GM23338 (cell line): ENCODE data around the gene RTKN2.

Source experiments
- CREB1 ChIP-seq: fragments of 250-450 bp; sonication (Bioruptor Pico); IDR thresholded peaks from 2 replicates; pipeline ENCODE4 v1.5.0; 2020; ENCODE audit warnings: low read depth, mild to moderate bottlenecking, moderate library complexity
- EZH2 ChIP-seq: fragments of 200-600 bp; sonication (generic); IDR thresholded peaks from one replicate; pipeline ENCODE4 v1.8.0; 2017; ENCODE audit warnings: antibody characterized with exemption, mild to moderate bottlenecking, low read depth; ENCODE audit not compliant: unreplicated experiment
- EZH2phosphoT487 ChIP-seq: fragments of 200-600 bp; sonication (generic); IDR thresholded peaks from one replicate; pipeline ENCODE4 v1.8.1; 2018; ENCODE audit warnings: antibody characterized with exemption; ENCODE audit not compliant: unreplicated experiment
- JUNB ChIP-seq: IDR thresholded peaks from one replicate; pipeline ENCODE4 v1.6.1; 2016; ENCODE audit warnings: antibody characterized with exemption; ENCODE audit not compliant: unreplicated experiment
- NANOG ChIP-seq: IDR thresholded peaks from 2 replicates; pipeline ENCODE4 v1.6.1; 2016; ENCODE audit warnings: antibody characterized with exemption, borderline replicate concordance
- POLR2AphosphoS5 ChIP-seq: IDR thresholded peaks from 2 replicates; pipeline ENCODE4 v1.6.1; 2016; ENCODE audit warnings: antibody characterized with exemption, low read depth
- REST ChIP-seq: IDR thresholded peaks from one replicate; pipeline ENCODE4 v1.6.1; 2018; ENCODE audit warnings: antibody characterized with exemption; ENCODE audit not compliant: unreplicated experiment
- STAT1 ChIP-seq: IDR thresholded peaks from one replicate; pipeline ENCODE4 v1.6.1; 2016; ENCODE audit warnings: antibody characterized with exemption; ENCODE audit not compliant: unreplicated experiment
- ZNF114 ChIP-seq: fragments of 250-450 bp; sonication (Bioruptor Pico); IDR thresholded peaks from 2 replicates; pipeline ENCODE4 v1.5.0; 2020; ENCODE audit warnings: mild to moderate bottlenecking, moderate library complexity
- ZNF331 ChIP-seq: fragments of 250-450 bp; sonication (Bioruptor Pico); IDR thresholded peaks from 2 replicates; pipeline ENCODE4 v1.5.0; 2020; ENCODE audit warnings: low read depth, mild to moderate bottlenecking, moderate library complexity
- TF ChIP-seq, protein P1 (sequence below), 2 experiments: fragments of 200-600 bp in 1 of 2; sonication (generic) in 1 of 2; conservative IDR thresholded peaks; 2 replicates each; pipeline versions ENCODE4 v1.5.1 to v1.6.1; 2016 to 2017; ENCODE audit warnings: antibody characterized with exemption in 2 of 2, low read depth in 2 of 2, mild to moderate bottlenecking in 2 of 2, moderate library complexity in 1 of 2
- TF ChIP-seq, protein P2 (sequence below): IDR thresholded peaks from 2 replicates; pipeline ENCODE4 v1.6.1; 2016; ENCODE audit warnings: antibody characterized with exemption
- TF ChIP-seq, protein P3 (sequence below): fragments of 250-450 bp; sonication (Bioruptor Pico); IDR thresholded peaks from 2 replicates; pipeline ENCODE4 v1.5.0; 2020; ENCODE audit warnings: mild to moderate bottlenecking, moderate library complexity

- TF ChIP-seq, protein P1, sequence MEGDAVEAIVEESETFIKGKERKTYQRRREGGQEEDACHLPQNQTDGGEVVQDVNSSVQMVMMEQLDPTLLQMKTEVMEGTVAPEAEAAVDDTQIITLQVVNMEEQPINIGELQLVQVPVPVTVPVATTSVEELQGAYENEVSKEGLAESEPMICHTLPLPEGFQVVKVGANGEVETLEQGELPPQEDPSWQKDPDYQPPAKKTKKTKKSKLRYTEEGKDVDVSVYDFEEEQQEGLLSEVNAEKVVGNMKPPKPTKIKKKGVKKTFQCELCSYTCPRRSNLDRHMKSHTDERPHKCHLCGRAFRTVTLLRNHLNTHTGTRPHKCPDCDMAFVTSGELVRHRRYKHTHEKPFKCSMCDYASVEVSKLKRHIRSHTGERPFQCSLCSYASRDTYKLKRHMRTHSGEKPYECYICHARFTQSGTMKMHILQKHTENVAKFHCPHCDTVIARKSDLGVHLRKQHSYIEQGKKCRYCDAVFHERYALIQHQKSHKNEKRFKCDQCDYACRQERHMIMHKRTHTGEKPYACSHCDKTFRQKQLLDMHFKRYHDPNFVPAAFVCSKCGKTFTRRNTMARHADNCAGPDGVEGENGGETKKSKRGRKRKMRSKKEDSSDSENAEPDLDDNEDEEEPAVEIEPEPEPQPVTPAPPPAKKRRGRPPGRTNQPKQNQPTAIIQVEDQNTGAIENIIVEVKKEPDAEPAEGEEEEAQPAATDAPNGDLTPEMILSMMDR (conservative IDR thresholded peaks at IDR 0.05; ENCODE audit: low read depth in 2 of 2) = no peak
- TF ChIP-seq EZH2 (no peak), JUNB (no peak), ZNF114 (CRISPR knock-in tag) (no peak), POLR2AphosphoS5 (no peak), EZH2phosphoT487 (no peak), CREB1 (CRISPR knock-in tag) (no peak), STAT1 (no peak), REST (no peak), NANOG (no peak), ZNF331 (CRISPR knock-in tag) (no peak)
- TF ChIP-seq, protein P2, sequence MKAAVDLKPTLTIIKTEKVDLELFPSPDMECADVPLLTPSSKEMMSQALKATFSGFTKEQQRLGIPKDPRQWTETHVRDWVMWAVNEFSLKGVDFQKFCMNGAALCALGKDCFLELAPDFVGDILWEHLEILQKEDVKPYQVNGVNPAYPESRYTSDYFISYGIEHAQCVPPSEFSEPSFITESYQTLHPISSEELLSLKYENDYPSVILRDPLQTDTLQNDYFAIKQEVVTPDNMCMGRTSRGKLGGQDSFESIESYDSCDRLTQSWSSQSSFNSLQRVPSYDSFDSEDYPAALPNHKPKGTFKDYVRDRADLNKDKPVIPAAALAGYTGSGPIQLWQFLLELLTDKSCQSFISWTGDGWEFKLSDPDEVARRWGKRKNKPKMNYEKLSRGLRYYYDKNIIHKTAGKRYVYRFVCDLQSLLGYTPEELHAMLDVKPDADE = no peak
- TF ChIP-seq, protein P3, sequence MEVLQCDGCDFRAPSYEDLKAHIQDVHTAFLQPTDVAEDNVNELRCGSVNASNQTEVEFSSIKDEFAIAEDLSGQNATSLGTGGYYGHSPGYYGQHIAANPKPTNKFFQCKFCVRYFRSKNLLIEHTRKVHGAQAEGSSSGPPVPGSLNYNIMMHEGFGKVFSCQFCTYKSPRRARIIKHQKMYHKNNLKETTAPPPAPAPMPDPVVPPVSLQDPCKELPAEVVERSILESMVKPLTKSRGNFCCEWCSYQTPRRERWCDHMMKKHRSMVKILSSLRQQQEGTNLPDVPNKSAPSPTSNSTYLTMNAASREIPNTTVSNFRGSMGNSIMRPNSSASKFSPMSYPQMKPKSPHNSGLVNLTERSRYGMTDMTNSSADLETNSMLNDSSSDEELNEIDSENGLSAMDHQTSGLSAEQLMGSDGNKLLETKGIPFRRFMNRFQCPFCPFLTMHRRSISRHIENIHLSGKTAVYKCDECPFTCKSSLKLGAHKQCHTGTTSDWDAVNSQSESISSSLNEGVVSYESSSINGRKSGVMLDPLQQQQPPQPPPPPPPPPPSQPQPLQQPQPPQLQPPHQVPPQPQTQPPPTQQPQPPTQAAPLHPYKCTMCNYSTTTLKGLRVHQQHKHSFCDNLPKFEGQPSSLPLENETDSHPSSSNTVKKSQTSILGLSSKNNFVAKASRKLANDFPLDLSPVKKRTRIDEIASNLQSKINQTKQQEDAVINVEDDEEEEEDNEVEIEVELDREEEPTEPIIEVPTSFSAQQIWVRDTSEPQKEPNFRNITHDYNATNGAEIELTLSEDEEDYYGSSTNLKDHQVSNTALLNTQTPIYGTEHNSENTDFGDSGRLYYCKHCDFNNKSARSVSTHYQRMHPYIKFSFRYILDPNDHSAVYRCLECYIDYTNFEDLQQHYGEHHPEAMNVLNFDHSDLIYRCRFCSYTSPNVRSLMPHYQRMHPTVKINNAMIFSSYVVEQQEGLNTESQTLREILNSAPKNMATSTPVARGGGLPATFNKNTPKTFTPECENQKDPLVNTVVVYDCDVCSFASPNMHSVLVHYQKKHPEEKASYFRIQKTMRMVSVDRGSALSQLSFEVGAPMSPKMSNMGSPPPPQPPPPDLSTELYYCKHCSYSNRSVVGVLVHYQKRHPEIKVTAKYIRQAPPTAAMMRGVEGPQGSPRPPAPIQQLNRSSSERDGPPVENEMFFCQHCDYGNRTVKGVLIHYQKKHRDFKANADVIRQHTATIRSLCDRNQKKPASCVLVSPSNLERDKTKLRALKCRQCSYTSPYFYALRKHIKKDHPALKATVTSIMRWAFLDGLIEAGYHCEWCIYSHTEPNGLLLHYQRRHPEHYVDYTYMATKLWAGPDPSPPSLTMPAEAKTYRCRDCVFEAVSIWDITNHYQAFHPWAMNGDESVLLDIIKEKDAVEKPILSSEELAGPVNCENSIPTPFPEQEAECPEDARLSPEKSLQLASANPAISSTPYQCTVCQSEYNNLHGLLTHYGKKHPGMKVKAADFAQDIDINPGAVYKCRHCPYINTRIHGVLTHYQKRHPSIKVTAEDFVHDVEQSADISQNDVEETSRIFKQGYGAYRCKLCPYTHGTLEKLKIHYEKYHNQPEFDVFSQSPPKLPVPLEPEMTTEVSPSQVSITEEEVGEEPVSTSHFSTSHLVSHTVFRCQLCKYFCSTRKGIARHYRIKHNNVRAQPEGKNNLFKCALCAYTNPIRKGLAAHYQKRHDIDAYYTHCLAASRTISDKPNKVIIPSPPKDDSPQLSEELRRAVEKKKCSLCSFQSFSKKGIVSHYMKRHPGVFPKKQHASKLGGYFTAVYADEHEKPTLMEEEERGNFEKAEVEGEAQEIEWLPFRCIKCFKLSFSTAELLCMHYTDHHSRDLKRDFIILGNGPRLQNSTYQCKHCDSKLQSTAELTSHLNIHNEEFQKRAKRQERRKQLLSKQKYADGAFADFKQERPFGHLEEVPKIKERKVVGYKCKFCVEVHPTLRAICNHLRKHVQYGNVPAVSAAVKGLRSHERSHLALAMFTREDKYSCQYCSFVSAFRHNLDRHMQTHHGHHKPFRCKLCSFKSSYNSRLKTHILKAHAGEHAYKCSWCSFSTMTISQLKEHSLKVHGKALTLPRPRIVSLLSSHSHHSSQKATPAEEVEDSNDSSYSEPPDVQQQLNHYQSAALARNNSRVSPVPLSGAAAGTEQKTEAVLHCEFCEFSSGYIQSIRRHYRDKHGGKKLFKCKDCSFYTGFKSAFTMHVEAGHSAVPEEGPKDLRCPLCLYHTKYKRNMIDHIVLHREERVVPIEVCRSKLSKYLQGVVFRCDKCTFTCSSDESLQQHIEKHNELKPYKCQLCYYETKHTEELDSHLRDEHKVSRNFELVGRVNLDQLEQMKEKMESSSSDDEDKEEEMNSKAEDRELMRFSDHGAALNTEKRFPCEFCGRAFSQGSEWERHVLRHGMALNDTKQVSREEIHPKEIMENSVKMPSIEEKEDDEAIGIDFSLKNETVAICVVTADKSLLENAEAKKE (CRISPR knock-in tag) = no peak
Observed at GRCh38 chr10:62249957-62250356, 18.7 kb downstream of the RTKN2 start.
